GM19468 (cell line): Measurements from ENCODE around the gene HIPK1.

Source experiments
- ATAC-seq: cut with Tn5 transposase; IDR thresholded peaks from one replicate; pipeline ENCODE4 v1.9.1; 2021; ENCODE audit warnings: mild to moderate bottlenecking, moderate library complexity, moderate number of reproducible peaks; ENCODE audit not compliant: unreplicated experiment; ENCODE audit errors: extremely low read depth

Gene HIPK1

GRCh38 chr1:113976609-113977278 is 47.6 kb downstream of the HIPK1 start:
- no peak for ATAC-seq

- no peak for ATAC-seq
These were observed 48.8 kb downstream of the HIPK1 start for GRCh38 chr1:113977906-113978305.

- no peak for ATAC-seq
These were observed 50.0 kb downstream of the HIPK1 start, which contains the start of gene OLFML3 for GRCh38 chr1:113978863-113979702. Gene OLFML3, plus strand, starts transcription at chr1:113979474. Its CDS starts 43 bp downstream, at chr1:113979517.

GRCh38 chr1:113980110-113980509 is 51.0 kb downstream of the HIPK1 start:
- ATAC-seq, result no peak

GRCh38 chr1:113981962-113982931 is 53.1 kb downstream of the HIPK1 start:
- no peak for ATAC-seq

GRCh38 chr1:113982949-113983348 is 53.8 kb downstream of the HIPK1 start:
- no peak for ATAC-seq

GRCh38 chr1:113983391-113983790 is 54.3 kb downstream of the HIPK1 start:
- no peak for ATAC-seq

- no peak for ATAC-seq
These were observed 54.7 kb downstream of the HIPK1 start for GRCh38 chr1:113983826-113984225.

- ATAC-seq, result no peak
These were observed 55.6 kb downstream of the HIPK1 start for GRCh38 chr1:113984710-113985109.

GRCh38 chr1:113986802-113987201 is 57.7 kb downstream of the HIPK1 start:
- ATAC-seq, result no peak

- ATAC-seq, result no peak
These were observed 58.1 kb downstream of the HIPK1 start for GRCh38 chr1:113987259-113987658.

- ATAC-seq, result no peak
These were observed 61.4 kb downstream of the HIPK1 start for GRCh38 chr1:113990530-113990929.

- no peak for ATAC-seq
These were observed 61.8 kb downstream of the HIPK1 start for GRCh38 chr1:113990961-113991360.

GRCh38 chr1:113991467-113991997 is 62.4 kb downstream of the HIPK1 start:
- ATAC-seq, result no peak

- ATAC-seq, result no peak
These were observed 63.9 kb downstream of the HIPK1 start for GRCh38 chr1:113993072-113993471.

GRCh38 chr1:113993766-113994165 is 64.6 kb downstream of the HIPK1 start:
- no peak for ATAC-seq

- no peak for ATAC-seq
These were observed 66.3 kb downstream of the HIPK1 start for GRCh38 chr1:113995382-113995781.

- ATAC-seq, result no peak
These were observed 69.2 kb downstream of the HIPK1 start for GRCh38 chr1:113998361-113998760.

GRCh38 chr1:113999233-113999632 is 70.1 kb downstream of the HIPK1 start:
- ATAC-seq, result no peak

- ATAC-seq, result no peak
These were observed 70.7 kb downstream of the HIPK1 start for GRCh38 chr1:113999799-114000198.
